ENCODE data around the gene COL24A1. TPM values are rescaled to one million over a fixed set of nuclear protein-coding genes. Genes with fewer than 3 reads are reported as not detected.

Gene COL24A1
- total RNA-seq, 1 experiment from 2014 or later, result 0.08 TPM

DNA sequence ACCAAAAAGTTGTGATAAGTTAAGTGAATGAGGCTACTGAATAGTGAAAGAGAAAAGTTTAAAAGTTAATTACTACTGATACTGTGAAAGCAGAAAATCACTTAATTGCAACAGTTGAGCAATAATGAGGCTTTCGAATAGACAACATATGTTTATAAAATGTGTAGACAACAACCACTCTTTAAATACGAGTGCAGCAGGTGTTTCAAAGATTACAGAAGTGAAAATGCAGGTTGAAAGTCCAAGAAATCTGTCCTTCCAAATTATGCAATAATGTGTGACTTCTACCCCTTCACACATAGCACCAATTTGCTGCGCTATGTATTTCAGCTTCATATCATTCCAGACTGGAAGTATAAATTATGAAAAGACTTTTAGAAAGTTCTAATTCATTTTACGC, 213.0 kb downstream of the COL24A1 start:
- in situ Hi-C loops (cut with HindIII; ENCODE audit: low pct_unique_long_range_greater_than_20kb, low sequenced_read_pairs), result no loop called here
- H3K27me3 ChIP-seq (ENCODE audit: control insufficient read depth, insufficient read depth, low read length), result peaks cover 43% of the 10 kb centered on the region
- POLR2A ChIA-PET, result interaction anchor here (0.6 kb wide), 1 partner anchor 86 kb away, joined by 3 read pairs; no protein-coding TSS in a partner anchor
- no peak overlapping the region for H3K4me3 ChIP-seq (ENCODE audit: low read depth in 2 of 2, low read length in 2 of 2)
- no peak for TF ChIP-seq TCF7L2 (IDR thresholded peaks at IDR 0.05; ENCODE audit: low read depth, low read length)
- TF ChIP-seq, protein P1, sequence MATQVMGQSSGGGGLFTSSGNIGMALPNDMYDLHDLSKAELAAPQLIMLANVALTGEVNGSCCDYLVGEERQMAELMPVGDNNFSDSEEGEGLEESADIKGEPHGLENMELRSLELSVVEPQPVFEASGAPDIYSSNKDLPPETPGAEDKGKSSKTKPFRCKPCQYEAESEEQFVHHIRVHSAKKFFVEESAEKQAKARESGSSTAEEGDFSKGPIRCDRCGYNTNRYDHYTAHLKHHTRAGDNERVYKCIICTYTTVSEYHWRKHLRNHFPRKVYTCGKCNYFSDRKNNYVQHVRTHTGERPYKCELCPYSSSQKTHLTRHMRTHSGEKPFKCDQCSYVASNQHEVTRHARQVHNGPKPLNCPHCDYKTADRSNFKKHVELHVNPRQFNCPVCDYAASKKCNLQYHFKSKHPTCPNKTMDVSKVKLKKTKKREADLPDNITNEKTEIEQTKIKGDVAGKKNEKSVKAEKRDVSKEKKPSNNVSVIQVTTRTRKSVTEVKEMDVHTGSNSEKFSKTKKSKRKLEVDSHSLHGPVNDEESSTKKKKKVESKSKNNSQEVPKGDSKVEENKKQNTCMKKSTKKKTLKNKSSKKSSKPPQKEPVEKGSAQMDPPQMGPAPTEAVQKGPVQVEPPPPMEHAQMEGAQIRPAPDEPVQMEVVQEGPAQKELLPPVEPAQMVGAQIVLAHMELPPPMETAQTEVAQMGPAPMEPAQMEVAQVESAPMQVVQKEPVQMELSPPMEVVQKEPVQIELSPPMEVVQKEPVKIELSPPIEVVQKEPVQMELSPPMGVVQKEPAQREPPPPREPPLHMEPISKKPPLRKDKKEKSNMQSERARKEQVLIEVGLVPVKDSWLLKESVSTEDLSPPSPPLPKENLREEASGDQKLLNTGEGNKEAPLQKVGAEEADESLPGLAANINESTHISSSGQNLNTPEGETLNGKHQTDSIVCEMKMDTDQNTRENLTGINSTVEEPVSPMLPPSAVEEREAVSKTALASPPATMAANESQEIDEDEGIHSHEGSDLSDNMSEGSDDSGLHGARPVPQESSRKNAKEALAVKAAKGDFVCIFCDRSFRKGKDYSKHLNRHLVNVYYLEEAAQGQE (IDR thresholded peaks at IDR 0.05; ENCODE audit: insufficient read depth in 1 of 2, low read depth in 2 of 2, low read length in 1 of 2), result no peak
- TF ChIP-seq, protein P2, sequence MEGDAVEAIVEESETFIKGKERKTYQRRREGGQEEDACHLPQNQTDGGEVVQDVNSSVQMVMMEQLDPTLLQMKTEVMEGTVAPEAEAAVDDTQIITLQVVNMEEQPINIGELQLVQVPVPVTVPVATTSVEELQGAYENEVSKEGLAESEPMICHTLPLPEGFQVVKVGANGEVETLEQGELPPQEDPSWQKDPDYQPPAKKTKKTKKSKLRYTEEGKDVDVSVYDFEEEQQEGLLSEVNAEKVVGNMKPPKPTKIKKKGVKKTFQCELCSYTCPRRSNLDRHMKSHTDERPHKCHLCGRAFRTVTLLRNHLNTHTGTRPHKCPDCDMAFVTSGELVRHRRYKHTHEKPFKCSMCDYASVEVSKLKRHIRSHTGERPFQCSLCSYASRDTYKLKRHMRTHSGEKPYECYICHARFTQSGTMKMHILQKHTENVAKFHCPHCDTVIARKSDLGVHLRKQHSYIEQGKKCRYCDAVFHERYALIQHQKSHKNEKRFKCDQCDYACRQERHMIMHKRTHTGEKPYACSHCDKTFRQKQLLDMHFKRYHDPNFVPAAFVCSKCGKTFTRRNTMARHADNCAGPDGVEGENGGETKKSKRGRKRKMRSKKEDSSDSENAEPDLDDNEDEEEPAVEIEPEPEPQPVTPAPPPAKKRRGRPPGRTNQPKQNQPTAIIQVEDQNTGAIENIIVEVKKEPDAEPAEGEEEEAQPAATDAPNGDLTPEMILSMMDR (IDR thresholded peaks at IDR 0.05), result no peak
- BruUV-seq (replicated peaks), result no TSS peak
- no peaks in the 10 kb centered on the region for H3K4me1 ChIP-seq (ENCODE audit: control insufficient read depth, insufficient read depth, low read length)
- ATAC-seq, result no peak
- no peaks in the 10 kb centered on the region for H3K36me3 ChIP-seq (ENCODE audit: control insufficient read depth, insufficient read depth, low read length)
- CTCF ChIA-PET, result no interaction called here
- no peaks in the 10 kb centered on the region for H3K9me3 ChIP-seq (ENCODE audit: control insufficient read depth, insufficient read depth, low read depth, low read length)
- no peak for DNase-seq (ENCODE audit: low read depth, low spot score)
- no peak overlapping the region for H3K27ac ChIP-seq (ENCODE audit: low read length)
- intact Hi-C loops (cut with micrococcal nuclease; ENCODE audit: unreplicated experiment), result no loop called here

DNA sequence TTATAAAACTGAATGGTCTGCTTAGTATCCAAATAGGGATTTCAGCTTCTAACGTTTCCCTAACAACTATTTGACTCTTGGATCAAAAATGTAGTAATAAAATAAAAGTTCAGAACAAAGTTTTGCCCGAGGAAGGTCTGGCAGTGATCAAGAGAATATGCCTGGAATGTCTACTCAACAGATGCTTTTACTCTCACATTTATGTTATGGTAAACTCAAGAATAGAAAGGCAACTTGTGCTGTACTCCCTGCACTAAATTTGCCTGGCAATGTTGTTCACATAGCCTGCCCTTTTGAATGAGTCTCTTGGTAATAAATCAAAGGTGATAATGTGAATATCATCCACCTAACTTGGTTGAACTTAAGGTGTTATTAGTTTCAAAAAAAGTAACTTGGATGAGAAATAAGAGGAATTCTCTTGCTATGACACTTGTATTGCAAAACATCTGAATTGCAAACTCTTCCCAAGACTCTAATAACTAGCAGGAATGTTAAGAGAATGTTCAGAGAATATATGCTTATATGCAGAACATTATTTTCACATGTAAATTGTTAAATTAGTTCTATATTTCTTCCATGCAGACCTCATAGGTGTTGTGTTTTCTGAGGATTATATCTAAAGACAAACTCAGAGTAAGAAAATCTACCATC, 215.8 kb downstream of the COL24A1 start:
- no peaks in the 10 kb centered on the region for H3K9me3 ChIP-seq (ENCODE audit: control insufficient read depth, insufficient read depth, low read depth, low read length)
- ChIA-PET CTCF (no interaction called here), POLR2A (no interaction called here)
- H3K27ac ChIP-seq (ENCODE audit: low read length), result no peak overlapping the region
- peaks cover 35% of the 10 kb centered on the region for H3K27me3 ChIP-seq (ENCODE audit: control insufficient read depth, insufficient read depth, low read length)
- H3K4me1 ChIP-seq (ENCODE audit: control insufficient read depth, insufficient read depth, low read length), result no peaks in the 10 kb centered on the region
- ATAC-seq, result no peak
- no TSS peak for BruUV-seq (replicated peaks)
- in situ Hi-C loops (cut with HindIII; ENCODE audit: low pct_unique_long_range_greater_than_20kb, low sequenced_read_pairs) (no loop called here), intact Hi-C loops (cut with micrococcal nuclease; ENCODE audit: unreplicated experiment) (no loop called here)
- TF ChIP-seq, protein P1 (IDR thresholded peaks at IDR 0.05; ENCODE audit: insufficient read depth in 1 of 2, low read depth in 2 of 2, low read length in 1 of 2), result no peak
- no peak for TF ChIP-seq SIN3A (IDR thresholded peaks at IDR 0.05; ENCODE audit: borderline replicate concordance, insufficient read depth, low read depth, low read length)
- TF ChIP-seq, protein P2 (IDR thresholded peaks at IDR 0.05), result no peak
- no peak for DNase-seq (ENCODE audit: low read depth, low spot score)
- H3K4me3 ChIP-seq (ENCODE audit: low read depth in 2 of 2, low read length in 2 of 2), result no peak overlapping the region
- H3K36me3 ChIP-seq (ENCODE audit: control insufficient read depth, insufficient read depth, low read length), result no peaks in the 10 kb centered on the region

All from Panc1 (cell line).